ENCODE data around the gene MAST2.
"Not testable (repeated sequence)": the region's sequence is repeated elsewhere in the genome, so short reads cannot be mapped to it uniquely, and the experiment has no call there.

MAST2 gene

DNA sequence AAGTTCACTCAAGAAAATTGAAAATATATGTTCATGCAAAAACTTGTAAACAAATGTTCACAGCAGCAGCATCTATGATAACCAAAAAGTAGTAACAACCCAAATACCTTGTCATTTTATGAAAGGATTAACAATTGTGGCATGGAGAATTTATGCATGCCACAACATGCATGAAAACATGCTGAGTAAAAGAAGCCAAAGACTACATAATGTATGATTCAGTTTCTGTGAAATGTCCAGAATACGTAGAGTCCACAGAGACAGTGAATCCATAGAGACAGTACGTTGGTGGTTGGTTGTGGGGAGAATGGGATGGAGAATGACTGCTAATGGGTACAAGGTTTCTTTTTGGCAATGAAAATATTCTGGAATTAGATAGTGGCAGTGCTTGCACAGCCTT is 148.7 kb downstream of the MAST2 start:
- DNase-seq: no peak

DNA sequence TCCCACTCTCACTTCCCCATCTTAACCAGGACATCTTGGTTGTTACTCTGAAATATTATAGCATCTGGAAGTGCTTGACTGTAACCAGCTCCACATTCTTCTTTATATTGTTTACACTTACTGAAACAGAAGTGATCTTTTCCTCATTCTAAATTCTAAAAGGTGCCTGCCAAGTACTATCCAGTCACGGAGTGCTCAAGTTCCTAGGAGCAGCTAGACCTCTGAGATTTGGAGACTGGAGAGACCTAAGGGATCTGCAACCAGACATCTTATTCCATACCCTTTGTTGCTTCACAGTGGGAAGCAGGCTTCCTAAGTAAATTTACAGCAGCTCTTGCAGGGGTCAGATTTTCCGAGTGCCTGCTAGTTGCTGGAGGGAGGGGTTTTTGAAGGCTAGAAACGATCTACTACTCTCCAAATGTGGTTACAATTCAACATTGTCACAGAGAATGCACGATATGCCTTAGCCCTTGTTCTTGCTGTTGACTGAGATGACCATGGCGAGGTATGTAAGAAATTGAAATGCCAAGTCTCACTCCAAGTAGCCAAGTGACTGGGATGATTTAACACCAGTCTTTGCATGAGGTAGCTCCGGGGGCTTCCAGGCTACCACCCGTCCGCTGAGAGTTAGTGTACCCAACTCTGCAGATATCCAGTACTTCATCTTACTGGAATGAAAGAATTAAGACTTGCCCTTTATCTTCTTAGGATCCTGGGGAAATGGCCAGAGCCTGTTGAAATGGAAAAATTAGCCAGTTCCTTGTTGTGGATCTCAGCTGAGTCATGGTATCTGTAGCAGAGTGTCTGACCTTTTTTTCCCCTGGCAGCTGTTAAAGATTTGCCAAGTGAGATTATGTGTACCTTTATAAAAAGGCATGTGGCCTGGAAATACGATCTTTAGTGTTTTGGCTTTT is 150.8 kb downstream of the MAST2 start:
- no peak for DNase-seq

DNA sequence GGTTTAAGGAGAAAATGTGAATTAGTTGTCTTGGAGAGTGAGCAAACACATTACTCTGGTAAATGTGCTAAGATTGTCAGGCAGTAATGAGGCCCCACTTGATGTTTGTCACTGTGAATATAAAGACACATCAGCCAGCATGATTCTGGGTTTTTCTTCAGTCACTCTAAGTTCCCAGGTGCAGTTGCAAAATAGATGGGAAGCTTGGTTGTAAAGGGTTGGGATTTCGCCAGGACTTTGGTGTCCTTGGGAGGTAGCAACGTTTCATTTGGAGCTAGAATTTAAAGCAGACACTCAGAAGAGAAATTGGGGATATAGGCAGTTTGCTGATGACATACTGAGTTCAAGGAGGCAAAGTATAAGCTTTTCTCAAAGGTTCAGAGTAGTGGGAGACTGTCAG is 154.3 kb downstream of the MAST2 start:
- DNase-seq: no peak

DNA sequence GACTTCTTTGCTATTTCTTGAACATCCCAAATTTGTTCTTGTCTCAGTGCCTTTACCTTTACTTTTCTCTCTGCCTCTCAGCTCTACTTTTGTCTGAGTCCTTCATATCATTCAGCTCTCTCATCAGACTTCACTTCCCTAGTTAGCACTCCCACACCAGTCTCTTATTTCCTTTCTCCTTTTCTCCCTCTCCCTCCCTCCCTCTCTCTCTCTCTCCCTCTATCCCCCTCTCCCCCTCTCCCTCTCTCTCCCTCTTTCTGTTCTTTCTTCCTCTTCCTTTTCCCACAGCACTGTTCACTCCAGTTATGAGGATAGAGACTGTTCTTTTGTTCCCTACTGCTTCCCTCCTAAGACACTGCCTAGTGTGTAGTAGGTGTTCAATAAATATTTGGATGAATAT is 154.9 kb downstream of the MAST2 start:
- DNase-seq: no peak

DNA sequence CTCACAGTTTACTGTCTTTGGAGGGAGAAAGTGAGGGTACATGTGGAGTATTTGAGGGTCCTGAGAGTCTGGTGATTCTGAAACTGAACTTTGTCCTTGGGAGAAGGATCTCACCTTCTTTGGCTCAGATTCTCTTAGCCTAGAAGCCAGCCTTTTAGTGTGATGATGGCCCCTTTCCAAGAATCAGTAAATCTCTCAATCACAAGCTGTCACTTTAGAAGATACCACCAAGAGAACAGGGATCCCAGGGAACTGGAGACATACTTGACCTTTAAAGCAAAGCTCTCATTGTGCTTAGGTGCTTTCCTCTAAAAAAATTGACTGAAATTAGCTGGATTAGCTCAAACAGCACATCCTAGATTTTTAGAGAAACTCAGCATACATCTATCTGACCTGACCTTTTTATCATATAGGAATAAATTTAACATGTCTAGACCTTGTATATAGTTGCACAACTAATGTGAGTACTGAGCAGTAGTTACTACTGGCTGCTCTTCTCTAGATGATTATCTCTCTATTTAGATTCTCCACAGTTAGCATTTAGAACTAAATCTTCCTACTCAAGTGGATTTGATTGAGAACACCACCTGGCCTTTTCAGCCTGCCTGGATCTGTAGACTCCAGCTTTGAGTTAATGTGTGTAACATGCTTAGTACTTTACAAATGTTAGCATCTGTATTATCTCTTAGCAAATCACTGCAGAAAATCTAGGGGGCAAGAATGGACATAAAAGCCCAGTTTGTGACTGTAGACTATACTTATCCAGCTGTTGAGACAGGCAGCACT is 157.7 kb downstream of the MAST2 start:
- DNase-seq: no peak

DNA sequence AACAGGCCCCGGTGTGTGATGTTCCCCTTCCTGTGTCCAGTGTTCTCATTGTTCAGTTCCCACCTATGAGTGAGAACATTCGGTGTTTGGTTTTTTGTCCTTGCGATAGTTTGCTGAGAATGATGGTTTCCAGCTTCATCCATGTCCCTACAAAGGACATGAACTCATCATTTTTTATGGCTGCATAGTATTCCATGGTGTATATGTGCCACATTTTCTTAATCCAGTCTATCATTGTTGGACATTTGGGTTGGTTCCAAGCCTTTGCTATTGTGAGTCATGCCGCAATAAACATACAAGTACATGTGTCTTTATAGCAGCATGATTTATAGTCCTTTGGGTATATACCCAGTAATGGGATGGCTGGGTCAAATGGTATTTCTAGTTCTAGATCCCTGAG is 158.5 kb downstream of the MAST2 start:
- DNase-seq: not testable (repeated sequence)

DNA sequence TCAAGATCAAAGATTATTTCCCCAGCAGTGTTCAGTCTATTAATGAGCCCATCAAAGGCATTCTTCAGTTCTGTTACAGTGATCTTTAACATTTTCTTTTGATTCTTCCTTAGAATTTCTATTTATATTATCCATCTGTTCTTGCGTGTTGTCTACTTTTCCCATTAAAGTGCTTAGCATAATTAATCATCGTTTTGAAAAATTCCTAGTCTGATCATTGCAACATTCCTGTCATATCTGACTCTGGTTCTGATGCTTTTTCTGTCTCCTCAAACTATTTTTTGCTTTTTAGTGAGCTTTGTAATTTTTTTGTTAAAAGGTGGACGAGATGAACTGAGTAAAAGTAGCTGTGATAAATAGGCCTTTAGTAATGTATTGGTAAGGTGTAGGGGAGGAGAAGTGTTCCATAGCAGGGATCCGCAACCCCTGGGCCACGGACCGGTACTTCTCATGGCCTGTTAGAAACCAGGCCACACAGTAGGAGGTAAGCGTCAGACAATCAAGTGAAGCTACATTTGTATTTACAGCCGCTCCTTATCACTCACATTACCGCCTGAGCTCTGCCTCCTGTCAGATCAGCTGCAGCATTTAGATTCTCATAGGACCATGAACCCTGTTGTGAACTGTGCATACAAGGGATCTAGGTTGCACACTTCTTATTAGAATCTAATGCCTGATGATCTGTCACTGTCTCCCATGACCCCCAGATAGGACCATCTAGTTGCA is 165.7 kb downstream of the MAST2 start:
- no peak for DNase-seq

DNA sequence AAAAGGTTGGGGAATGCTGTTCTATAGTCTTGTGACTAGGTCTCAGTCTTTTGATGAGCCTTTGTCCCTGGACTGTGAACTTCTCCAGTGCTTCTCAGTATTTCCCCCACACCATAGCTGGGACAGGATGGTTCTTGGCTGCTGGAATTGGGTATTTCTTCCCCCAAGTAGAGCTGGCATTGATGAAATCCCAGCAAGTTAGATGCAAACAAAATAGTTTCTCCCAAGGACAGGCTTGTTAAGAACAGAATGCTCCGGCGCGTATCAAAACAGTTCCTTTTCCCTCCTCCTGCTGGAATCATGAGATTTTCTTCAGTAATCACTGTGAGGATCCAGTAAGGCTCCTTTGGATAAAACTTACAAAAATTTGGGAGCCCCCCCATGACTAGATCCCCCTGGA is 166.5 kb downstream of the MAST2 start:
- DNase-seq: no peak

DNA sequence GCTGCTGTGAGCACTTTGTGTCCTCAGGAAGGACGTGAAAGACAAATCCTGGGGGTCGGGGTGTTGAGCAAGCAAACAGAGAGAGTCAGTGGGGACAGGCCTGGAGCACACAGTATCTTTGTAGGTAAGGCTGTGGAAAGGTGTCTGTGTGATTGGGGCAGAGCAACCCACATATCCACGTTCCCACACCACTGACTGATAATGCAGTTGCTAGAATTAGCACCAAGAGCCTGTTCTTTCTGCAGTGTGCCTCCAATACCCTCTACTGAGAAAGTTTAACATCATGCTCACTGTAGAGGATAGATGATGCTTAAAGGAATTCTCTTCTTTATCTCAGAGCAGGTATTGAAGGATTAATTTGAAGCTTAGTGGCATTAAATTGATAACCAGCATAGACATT is 167.9 kb downstream of the MAST2 start:
- no peak for DNase-seq

DNA sequence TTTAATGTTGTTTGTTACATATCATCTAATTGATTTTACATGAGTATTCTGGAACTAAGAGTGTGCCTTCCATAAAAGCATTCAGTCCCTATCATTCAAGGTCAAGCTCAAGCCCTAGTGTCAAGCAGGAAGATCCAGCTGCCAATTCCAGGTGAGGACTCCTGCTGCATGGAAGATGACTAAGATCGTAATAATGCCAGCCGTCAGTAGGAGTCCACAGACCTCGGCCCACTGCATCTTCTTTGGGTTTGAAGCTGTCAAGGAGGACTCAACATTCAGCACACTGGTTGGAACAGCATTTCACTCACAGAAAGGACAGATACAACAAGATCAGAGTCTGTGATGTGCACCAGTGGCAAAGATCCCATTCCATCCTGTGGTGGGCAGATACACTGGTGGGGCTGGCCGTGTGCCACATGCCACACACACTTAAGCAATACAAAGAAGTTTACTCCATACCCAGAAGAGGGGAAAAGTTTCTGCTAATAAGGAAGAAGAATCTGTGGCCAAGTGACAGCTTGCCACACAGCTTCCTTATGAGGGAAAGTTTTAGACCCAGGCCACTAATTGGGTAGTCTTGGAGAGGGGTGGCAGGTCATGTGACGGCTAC is 168.6 kb downstream of the MAST2 start:
- DNase-seq: no peak

DNA sequence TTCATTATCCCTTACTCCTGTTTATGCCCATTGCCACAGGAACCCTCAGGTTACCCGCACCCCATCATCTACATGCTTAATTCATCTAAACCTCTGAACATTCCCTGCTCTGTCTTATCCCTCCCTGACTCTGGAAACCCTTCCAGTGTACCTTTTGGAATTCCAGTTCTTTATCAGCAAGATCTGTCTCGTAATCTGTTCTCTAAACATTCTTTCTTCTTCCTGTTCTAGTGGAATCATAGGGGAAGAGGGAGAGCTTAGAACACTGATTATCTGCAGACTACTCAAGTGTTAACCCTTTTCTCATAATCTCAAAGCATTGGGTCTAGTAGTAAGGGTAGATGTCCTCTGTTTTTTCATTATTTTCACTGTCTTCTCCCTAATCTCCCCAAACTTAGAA is 169.2 kb downstream of the MAST2 start:
- no peak for DNase-seq

DNA sequence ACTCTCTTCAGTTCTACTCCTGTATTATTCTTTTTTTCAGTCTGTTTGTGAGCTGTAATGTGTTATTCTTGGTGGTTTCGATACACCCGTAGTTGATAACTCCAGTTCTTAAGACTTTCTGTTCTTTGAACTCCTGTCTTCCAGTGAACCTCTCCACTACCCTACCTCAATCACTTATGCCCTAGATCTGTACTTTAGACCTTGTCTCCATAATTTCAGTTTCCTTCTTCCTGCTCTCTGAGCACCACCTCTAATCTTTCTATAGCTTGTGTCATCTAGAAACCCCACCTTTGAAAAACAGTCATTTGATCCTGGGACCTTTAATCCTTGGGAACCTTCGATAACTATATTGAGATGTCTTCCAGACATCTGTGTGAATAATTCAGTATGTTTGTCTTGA is 169.7 kb downstream of the MAST2 start:
- DNase-seq: no peak

DNA sequence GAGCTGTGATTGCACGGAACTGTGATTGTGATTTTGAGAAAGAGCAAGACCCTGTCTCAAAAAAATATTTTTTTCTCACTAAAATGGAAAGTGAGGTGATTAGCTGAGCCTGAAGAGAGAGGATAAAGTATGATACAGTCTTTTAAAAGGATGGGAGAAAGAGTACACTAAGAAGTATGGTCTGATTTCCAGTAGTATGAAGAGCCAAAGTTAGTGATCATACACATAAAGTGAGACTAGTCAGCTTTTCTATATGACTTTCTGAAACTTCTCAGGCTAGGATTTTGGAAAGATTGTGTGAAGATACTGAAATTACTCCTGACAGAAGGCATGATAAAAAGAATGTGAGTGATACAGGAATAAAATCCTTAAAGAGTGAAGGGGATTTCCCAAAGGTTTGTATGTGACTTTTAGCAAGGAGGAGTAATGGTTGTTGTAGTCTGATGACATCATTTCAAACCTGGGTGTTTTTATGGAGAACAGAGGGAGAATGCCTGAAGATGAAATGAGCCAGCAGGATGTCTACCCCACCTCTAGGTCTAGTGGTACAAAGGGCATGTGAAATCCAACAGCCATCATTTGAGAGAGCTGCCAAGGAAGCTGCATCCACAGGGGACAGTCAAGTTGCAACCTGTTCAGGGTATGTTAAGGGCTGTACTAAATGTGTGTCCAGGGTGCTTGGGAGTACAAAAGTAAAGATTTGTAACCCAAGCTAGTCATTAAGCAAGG is 171.3 kb downstream of the MAST2 start:
- DNase-seq: no peak

DNA sequence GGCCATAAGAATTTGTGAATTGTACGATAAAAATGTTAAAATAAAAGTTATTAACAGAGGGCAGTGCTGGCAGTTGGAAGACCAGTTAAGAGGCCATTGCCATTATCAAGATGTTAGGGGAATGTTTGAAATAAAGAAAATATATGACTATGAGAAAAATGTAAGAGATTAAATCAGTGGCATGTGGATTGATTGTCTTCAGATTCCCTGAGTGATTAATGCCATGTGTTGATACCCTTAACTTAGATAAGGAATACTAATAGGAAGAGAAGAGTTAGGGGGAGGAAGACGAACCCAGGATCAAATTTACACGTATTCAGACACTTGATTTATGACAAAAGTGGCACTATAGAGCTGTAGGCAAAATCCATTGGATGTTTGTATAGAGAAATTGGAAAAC is 173.2 kb downstream of the MAST2 start:
- no peak for DNase-seq

DNA sequence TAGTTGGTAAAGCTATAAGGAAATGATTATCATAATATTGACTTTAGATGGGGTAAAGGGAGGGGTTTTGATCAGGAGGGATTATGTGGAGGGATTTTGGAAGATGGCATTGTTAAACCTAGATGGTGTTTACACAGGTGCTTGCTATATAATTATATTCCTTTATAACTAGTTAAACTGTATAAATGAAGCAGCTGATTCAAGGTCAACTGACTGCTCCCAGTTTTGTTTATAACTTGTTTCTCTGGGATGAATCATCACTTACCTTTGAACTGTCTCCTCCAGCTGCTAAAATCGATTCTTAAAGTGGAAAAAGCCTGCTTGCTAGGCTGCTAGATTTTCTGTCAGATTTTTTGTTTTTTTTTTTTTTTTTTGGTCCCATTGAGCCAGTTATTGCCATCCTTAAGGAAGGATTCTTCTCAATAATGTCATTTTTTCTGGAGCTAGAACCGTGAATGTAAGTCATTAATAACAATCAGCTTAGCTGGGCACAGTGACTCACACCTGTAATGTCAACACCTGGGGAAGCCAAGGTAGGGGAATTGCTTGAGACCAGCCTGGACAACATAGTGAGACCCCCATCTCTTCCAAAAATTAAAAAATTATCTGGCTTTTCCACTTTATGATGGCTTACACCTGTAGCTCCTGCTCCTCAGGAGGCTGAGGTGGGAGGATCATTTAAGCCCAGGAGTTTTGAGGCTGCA is 175.8 kb downstream of the MAST2 start:
- no peak for DNase-seq

DNA sequence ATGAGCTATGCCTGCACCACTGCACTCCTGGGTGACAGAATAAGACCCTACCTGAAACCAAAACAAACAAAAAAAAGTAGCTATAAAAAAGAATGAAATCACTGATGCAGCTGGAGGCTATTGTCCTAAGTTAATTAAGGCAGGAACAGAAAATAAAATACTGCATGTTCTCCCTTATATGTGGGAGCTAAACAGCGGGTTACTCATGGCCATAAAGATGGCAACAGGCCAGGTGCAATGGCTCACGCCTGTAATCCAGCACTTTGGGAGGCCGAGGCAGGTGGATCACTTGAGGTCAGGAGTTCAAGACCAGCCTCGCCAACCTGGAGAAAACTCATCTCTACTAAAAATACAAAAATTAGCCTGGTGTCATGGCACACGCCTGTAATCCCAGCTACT is 176.4 kb downstream of the MAST2 start:
- no peak for DNase-seq

DNA sequence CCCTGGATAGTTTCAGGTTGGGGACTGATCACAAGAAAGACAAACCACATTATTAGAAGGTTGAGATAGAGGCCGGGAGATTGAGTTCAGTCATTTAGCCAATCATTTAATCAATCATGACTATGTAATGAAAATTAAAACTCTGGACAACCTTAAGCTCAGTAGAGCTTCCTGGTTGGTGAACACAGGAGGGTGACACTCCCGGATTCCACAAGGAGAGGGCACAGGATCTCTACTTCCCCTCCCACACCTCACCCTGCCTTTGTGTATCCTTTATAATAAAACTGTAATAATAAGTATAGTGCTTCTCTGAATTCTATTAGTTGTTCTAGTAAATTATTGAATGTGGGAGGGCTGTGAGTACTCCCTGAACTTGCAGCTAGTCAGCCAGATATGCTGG is 178.9 kb downstream of the MAST2 start:
- no peak for DNase-seq

DNA sequence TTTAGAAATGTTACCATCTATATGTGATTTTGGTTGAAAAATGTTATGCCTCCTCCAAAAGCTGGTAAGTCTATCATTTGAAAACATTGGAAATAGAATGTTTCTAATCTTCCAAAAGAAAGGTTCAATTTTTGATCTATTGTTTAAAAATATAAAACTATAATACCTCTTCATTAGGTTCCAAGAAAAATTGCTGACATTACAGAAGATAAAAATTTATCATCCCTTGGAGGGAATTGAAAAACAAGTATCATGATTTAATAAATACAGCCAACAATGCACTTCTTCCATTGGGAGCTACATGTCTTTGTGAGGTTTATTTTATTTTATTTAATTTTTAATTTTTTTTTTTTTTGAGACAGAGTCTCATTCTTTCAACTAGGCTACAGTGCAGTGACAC is 180.6 kb downstream of the MAST2 start:
- no peak for DNase-seq

DNA sequence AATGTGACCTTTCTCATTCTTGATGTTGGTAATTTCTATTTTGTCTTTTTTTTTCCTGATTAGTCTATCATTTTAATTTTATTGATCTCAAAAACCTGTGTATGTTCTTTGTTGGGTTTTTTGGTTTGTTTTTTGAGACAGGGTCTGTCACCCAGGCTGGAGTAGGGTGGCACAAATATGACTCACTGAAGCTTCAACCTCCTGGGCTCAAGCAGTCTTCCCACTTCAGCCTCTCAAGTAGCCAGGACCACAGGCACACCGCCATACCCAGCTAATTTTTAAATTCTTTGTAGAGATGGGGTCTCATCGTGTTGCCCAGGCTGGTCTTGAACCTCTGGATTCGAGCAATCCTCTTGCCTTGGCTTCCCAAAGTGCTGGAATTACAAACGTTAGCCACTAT is 183.8 kb downstream of the MAST2 start:
- DNase-seq: no peak

DNA sequence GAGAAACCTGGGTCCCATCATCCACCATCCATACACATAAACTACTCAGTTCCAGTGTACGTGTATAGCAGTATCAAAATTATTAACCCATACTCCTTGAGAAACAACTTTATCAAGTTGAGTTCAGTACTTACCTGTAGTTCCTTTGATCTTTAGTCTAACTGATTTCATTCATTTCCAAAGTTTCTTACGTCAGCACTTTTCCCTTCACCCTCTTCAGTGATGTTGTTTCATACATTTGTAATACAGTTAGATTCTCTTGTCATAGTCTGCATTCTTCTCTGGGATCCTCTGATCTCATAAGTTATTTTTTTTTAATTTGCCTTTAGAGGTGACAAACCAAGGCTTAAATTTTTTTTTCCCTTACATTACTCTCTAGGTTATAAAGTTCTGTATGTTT is 185.8 kb downstream of the MAST2 start:
- DNase-seq: no peak

DNA sequence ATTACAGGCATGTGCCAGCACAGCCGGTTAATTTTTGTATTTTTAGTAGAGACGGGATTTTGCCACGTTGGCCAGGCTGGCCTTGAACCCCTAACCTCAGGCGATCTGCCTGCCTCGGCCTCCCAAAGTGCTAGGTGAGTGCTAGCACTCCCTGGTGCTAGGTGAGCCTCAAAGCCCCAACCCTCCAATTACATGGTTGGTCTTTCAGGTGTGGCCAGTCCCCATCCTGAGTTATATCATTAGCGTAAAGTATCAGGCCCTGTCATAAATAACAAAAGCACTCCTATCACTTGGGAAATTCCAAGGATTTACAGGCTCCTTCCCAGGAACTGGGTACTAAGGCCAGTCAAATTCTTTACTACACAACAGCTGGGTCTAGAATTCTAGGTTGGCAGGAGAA is 191.0 kb downstream of the MAST2 start:
- no peak for DNase-seq

DNA sequence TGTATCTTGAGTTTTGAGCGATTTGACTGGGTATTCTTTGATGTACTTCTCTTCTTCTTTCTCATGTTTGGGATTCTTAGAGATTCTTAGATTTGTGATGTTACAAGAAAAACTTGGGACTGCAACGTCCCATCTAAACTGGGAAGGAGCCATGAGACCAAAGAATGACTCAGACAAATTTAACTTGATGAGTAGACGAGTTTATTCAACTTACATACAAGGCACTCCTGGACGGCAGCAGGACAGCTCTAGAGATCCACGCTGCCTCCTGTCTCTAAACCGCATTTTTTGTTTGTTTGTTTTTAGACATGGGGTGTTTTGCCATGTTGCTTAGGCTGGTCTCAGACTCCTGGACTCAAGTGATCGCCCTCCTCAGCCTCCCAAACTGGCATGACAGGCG is 191.9 kb downstream of the MAST2 start:
- DNase-seq: no peak
